ENCODE results near the gene AIFM3.

Gene AIFM3

DNA sequence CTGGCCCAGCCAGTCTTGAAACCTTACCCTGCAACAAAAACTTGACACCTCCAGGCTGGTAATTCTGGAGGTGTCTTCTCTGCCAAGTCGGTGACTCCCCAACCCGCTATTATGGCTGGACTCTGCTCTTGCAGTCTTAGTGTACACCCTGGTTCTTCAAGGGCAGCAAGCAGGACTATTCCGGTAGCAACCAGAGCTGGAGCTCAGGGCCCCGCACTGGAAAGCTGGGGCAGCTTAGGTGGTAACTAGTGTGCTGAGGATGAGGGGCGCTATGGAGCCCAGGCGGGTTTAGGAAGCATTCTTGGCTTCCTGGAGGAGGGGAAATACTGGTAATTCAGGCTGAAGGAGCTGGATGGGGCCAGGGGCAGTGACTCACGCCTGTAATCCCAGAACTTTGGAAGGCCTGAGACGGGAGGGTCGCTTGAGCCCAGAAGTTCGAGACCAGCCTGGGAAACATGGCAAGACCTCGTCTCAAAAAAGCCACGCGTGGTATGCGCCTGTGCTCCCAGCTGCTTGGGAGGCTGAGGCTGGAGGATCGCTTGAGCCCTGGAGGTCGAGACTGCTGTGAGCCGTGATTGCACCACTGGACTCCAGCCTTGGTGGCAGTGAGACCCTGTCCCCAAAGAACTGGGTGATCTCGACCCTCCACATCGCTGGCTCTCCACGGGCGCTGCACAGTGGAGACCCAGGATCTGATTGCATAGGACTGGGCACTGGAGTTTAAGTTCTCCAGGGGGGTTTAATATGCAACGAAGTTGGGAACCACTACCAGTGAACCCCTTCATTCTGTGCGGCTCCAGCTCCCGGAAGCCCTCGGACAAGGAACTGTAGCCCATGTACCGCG is 10.6 kb upstream of the AIFM3 start:
- TF ChIP-seq, protein P1, sequence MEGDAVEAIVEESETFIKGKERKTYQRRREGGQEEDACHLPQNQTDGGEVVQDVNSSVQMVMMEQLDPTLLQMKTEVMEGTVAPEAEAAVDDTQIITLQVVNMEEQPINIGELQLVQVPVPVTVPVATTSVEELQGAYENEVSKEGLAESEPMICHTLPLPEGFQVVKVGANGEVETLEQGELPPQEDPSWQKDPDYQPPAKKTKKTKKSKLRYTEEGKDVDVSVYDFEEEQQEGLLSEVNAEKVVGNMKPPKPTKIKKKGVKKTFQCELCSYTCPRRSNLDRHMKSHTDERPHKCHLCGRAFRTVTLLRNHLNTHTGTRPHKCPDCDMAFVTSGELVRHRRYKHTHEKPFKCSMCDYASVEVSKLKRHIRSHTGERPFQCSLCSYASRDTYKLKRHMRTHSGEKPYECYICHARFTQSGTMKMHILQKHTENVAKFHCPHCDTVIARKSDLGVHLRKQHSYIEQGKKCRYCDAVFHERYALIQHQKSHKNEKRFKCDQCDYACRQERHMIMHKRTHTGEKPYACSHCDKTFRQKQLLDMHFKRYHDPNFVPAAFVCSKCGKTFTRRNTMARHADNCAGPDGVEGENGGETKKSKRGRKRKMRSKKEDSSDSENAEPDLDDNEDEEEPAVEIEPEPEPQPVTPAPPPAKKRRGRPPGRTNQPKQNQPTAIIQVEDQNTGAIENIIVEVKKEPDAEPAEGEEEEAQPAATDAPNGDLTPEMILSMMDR (IDR thresholded peaks at IDR 0.05): no peak
- no peak for TF ChIP-seq ZFX (IDR thresholded peaks at IDR 0.05; ENCODE audit: borderline replicate concordance)
- H3K27ac ChIP-seq: peak overlapping the region; percentile 76

DNA sequence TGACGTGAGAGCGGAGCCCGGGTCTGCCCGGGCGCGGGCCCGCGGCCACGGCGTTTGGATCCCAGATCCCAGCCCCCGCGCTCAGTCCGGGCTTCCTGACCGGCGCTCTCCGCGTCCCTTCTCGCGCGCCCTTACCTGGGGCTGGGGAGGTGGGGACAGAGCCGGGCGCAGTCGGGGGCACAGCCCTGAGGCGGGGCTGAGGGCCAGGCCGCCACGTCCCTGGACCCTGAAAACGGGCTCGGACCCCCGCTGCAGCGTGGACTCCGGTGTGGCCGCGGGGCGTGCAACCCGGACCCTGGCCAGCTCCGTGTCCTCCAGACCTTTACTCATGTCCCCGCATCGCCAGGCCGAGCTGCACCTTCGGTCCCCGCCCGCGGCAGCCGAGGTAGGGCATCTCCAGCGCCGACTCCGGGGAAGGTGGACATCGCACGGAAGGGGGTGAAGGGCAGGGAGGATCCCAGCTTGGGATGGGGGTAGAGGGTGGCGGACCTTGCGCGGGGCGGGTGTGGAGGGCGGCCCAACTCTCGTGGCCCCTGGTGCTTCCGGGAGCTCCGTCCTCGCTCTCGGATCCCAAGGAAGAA is 9.9 kb upstream of the AIFM3 start:
- TF ChIP-seq ZFX (IDR thresholded peaks at IDR 0.05; ENCODE audit: borderline replicate concordance): no peak
- TF ChIP-seq, protein P1 (IDR thresholded peaks at IDR 0.05): no peak
- H3K27ac ChIP-seq: peak overlapping the region; percentile 76

- TF ChIP-seq, protein P1 (IDR thresholded peaks at IDR 0.05): 0 out of 2 replicates have a peak, but pooled peaks have one; percentile 4
- no peak for TF ChIP-seq ZFX (IDR thresholded peaks at IDR 0.05; ENCODE audit: borderline replicate concordance)
- peak overlapping the region; percentile 76 for H3K27ac ChIP-seq
Observed at GRCh38 chr22:20957683-20958431, 9.2 kb upstream of the AIFM3 start.

GRCh38 chr22:20959578-20960461 is 7.2 kb upstream of the AIFM3 start:
- no peak overlapping the region for H3K27ac ChIP-seq

GRCh38 chr22:20960609-20961008 is 6.4 kb upstream of the AIFM3 start:
- no peak overlapping the region for H3K27ac ChIP-seq
- no peak for TF ChIP-seq ZFX (IDR thresholded peaks at IDR 0.05; ENCODE audit: borderline replicate concordance)
- TF ChIP-seq, protein P1 (IDR thresholded peaks at IDR 0.05): no peak

More at GRCh38 chr22:20959578-20960461, 7.2 kb upstream of the AIFM3 start:
- no peak for TF ChIP-seq ZFX (IDR thresholded peaks at IDR 0.05; ENCODE audit: borderline replicate concordance)
- TF ChIP-seq, protein P1 (IDR thresholded peaks at IDR 0.05): no peak

DNA sequence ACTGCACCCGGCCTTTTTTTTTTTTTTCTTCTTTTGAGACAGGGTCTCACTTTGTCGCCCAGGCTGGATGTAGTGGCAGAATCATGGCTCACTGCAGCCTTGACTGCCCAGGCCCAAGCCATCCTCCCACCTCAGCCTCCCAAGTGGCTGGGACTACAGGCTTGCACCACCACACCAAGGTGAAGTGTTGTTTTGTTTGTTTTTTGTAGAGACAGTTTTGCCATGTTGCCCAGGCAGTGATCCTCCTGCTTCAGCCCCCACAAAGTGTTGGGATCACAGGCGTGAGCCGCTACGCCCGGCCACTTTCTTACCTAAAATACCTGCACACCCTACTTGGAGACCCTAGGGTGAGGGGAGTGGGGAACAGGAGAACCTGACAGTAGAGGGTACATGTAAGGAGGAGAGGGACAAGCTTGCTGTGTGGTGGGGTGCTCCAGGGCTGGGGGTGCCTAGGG is 4.5 kb upstream of the AIFM3 start:
- H3K27ac ChIP-seq: no peak overlapping the region
- TF ChIP-seq, protein P1 (IDR thresholded peaks at IDR 0.05): no peak
- TF ChIP-seq ZFX (IDR thresholded peaks at IDR 0.05; ENCODE audit: borderline replicate concordance): no peak
